K562 (cell line): ENCODE results near the gene HOXA9. TPM values are rescaled to one million over a fixed set of nuclear protein-coding genes. Genes with fewer than 3 reads are reported as not detected.

ENCODE experiments used
- ATAC-seq: fragments of 200-7000 bp; cut with Tn5 transposase; 3 replicates; pipeline ENCODE4 v1.9.1; 2020; ENCODE audit warnings: moderate library complexity
- Bru-seq: library from RNA; stranded (reverse); fragments of 400-500 nt; gene quantifications from one replicate; lab custom pipeline; 2021; lab: Mats Ljungman, UMichigan
- BruChase-seq, 2 experiments: library from RNA; stranded (reverse); fragments of 400-500 nt; gene quantifications; one replicate each; lab custom pipeline; 2021; lab: Mats Ljungman, UMichigan
- BruUV-seq: library from RNA; stranded (reverse); fragments of 400-500 nt; replicated peaks from 2 replicates; lab custom pipeline; 2021; lab: Mats Ljungman, UMichigan
- CTCF ChIA-PET: fragments of 300-600 bp; formaldehyde crosslinking; extraction: SDS; loops from one replicate; lab custom pipeline; 2021; ENCODE audit warnings: low intra/inter-chr PET ratio; lab: Yijun Ruan, JAX
- POLR2A ChIA-PET: fragments of 300-600, 350-650 bp; sonication (Branson Sonifier 250); formaldehyde crosslinking; extraction: SDS; loops from one replicate; lab custom pipeline; 2021; ENCODE audit warnings: antibody characterized with exemption, inconsistent platforms; lab: Yijun Ruan, JAX
- DNase-seq, 4 experiments: peaks; one replicate each; pipeline versions ENCODE4 v3.0.0 to v3.0.0-alpha.2; 2011 to 2018; ENCODE audit warnings: low spot score in 3 of 4, mixed read lengths in 3 of 4; ENCODE audit errors: extremely low read depth in 1 of 4
- FAIRE-seq: peaks from 2 replicates; lab custom pipeline; 2011; peaks lifted over from hg19 to GRCh38; lab: Jason Lieb, UNC
- H2AFZ ChIP-seq: 2 replicates; pipeline ENCODE4 v1.6.0; 2011; ENCODE audit warnings: low read depth, low read length, control low read depth, inconsistent platforms
- H3K27ac ChIP-seq: fragments of 200-600 bp; 3 replicates; pipeline ENCODE4 v1.8.0; 2011; ENCODE audit warnings: low read depth, mild to moderate bottlenecking, control low read depth, inconsistent platforms, low read length, moderate library complexity, mixed read lengths; ENCODE audit errors: extremely low read depth
- H3K27me3 ChIP-seq, 2 experiments: fragments of 300-600 bp in 1 of 2; 2 replicates in 1 of 2; 3 replicates in 1 of 2; pipeline versions ENCODE4 v1.6.0 to v1.8.0; 2011; ENCODE audit warnings: inconsistent platforms in 2 of 2, low read length in 2 of 2, mild to moderate bottlenecking in 1 of 2, mixed read lengths in 1 of 2, moderate library complexity in 1 of 2; ENCODE audit not compliant: control insufficient read depth in 2 of 2, insufficient read depth in 2 of 2
- H3K36me3 ChIP-seq: fragments of 300-600 bp; 3 replicates; pipeline ENCODE4 v1.8.0; 2011; ENCODE audit warnings: mild to moderate bottlenecking, low read length, inconsistent platforms; ENCODE audit not compliant: control insufficient read depth, insufficient read depth
- H3K4me1 ChIP-seq, 2 experiments: fragments of 200-600 bp in 1 of 2; replicated peaks in 1 of 2; 2 replicates in 1 of 2; 3 replicates in 1 of 2; pipeline versions ENCODE4 v1.5.1 to v1.8.0; 2011; ENCODE audit warnings: inconsistent platforms in 2 of 2, low read length in 2 of 2, mild to moderate bottlenecking in 1 of 2, mixed read lengths in 1 of 2, moderate library complexity in 1 of 2; ENCODE audit not compliant: control insufficient read depth in 2 of 2, insufficient read depth in 2 of 2
- H3K4me2 ChIP-seq: 2 replicates; pipeline ENCODE4 v1.6.1; 2011; ENCODE audit warnings: low read length, control low read depth, inconsistent platforms, mixed read lengths; ENCODE audit not compliant: insufficient read depth
- H3K4me3 ChIP-seq: fragments of 200-600 bp; sonication (generic), shearing (Covaris generic); 2 replicates; pipeline ENCODE4 v1.5.1; 2016; ENCODE audit warnings: control low read depth, inconsistent platforms
- H3K79me2 ChIP-seq: fragments of 200-600 bp; 3 replicates; pipeline ENCODE4 v1.8.0; 2011; ENCODE audit warnings: low read length, inconsistent platforms; ENCODE audit not compliant: control insufficient read depth, insufficient read depth
- H3K9ac ChIP-seq, 2 experiments: 2 replicates each; pipeline versions ENCODE4 v1.6.0 to v1.6.1; 2011; ENCODE audit warnings: low read depth in 2 of 2, low read length in 2 of 2, control low read depth in 1 of 2, inconsistent platforms in 1 of 2, mild to moderate bottlenecking in 1 of 2, mixed read lengths in 1 of 2; ENCODE audit not compliant: insufficient read depth in 1 of 2
- H3K9me1 ChIP-seq: one replicate; pipeline ENCODE4 v1.6.0; 2011; ENCODE audit warnings: inconsistent platforms, mild to moderate bottlenecking, low read length, moderate library complexity; ENCODE audit not compliant: control insufficient read depth, insufficient read depth
- H3K9me3 ChIP-seq: replicated peaks from 2 replicates; pipeline ENCODE4 v1.5.1; 2011; ENCODE audit warnings: low read depth, low read length, inconsistent platforms; ENCODE audit not compliant: control insufficient read depth, insufficient read depth
- H4K20me1 ChIP-seq: replicated peaks from 2 replicates; pipeline ENCODE4 v1.6.1; 2011; ENCODE audit warnings: low read length, inconsistent platforms, mixed read lengths; ENCODE audit not compliant: control insufficient read depth, insufficient read depth
- ASH1L ChIP-seq: fragments of 450-650 bp; IDR thresholded peaks from 2 replicates; pipeline ENCODE4 v1.6.1; 2018; ENCODE audit warnings: borderline replicate concordance, mild to moderate bottlenecking, low read depth; ENCODE audit not compliant: partially characterized antibody
- ELF2 ChIP-seq: fragments of 250-450 bp; sonication (Bioruptor Pico); IDR thresholded peaks from 2 replicates; pipeline ENCODE4 v1.5.0; 2021; ENCODE audit warnings: mild to moderate bottlenecking
- SIN3A ChIP-seq, 2 experiments: fragments of 150-350 bp in 1 of 2; IDR thresholded peaks; 2 replicates each; pipeline ENCODE4 v1.6.1; 2011 to 2016; ENCODE audit warnings: borderline replicate concordance in 2 of 2, low read depth in 2 of 2, low read length in 2 of 2, mild to moderate bottlenecking in 2 of 2, moderate library complexity in 2 of 2; ENCODE audit not compliant: control insufficient read depth in 1 of 2
- SIN3B ChIP-seq: fragments of 450-650 bp; IDR thresholded peaks from 2 replicates; pipeline ENCODE4 v1.6.1; 2017; ENCODE audit warnings: low read depth, mild to moderate bottlenecking, moderate library complexity
- SMAD3 ChIP-seq: fragments of 450-650 bp; formaldehyde crosslinking; conservative IDR thresholded peaks from 2 replicates; pipeline ENCODE4 v1.4.0; 2020; ENCODE audit warnings: mild to moderate bottlenecking
- ZNF253 ChIP-seq: fragments of 250-450 bp; sonication (Bioruptor Pico); conservative IDR thresholded peaks from 2 replicates; pipeline ENCODE4 v1.6.1; 2021; ENCODE audit warnings: mild to moderate bottlenecking
- WGBS: fragments of 100-300 bp; shearing (Covaris generic); methylation state at CpG from one replicate; pipeline ENCODE4 v1.1.6; 2016; ENCODE audit warnings: low coverage, mixed read lengths; ENCODE audit not compliant: insufficient coverage; ENCODE audit errors: missing lambda C conversion rate; 5-methylcytosine and 5-hydroxymethylcytosine counted together
- in situ Hi-C: fragments of 300-500 bp; cut with MboI; formaldehyde crosslinking; loops from 4 replicates; pipeline ENCODE4 v1.15.0; 2018; ENCODE audit warnings: inconsistent platforms, mixed read lengths
- intact Hi-C: fragments of 100-400 bp; cut with micrococcal nuclease; formaldehyde crosslinking; loops from 2 replicates; pipeline ENCODE4 v1.14.2; 2022
- long read RNA-seq, 3 experiments: library from polyadenylated mRNA in 2 of 3; library from RNA in 1 of 3; unstranded in 2 of 3; stranded (forward) in 1 of 3; transcript quantifications; one replicate each; pipeline ENCODE4 v2.0.0, GENCODE V29; 2019 to 2022
- polyA minus RNA-seq, 3 experiments: library from RNA; depleted of rRNA, polyadenylated mRNA; stranded (reverse); fragments of >200 nt; gene quantifications; 2 replicates each; pipeline ENCODE4 v1.2.3, GENCODE V29; 2011
- polyA plus RNA-seq, 8 experiments: library from polyadenylated mRNA; depleted of rRNA in 4 of 8; stranded (reverse) in 5 of 8; unstranded in 3 of 8; fragments of >200 nt; fragmentation: Nextera tagmentation in 2 of 8; fragmentation: Illumina TruSeq in 1 of 8; extraction: Ambion mirVana in 2 of 8; extraction: Trizol in 1 of 8; gene quantifications; 2 replicates each; pipeline versions ENCODE4 v1.2.1 to v1.2.3, GENCODE V29; 2011 to 2014; ENCODE audit warnings: inconsistent platforms in 1 of 8, missing spikeins in 1 of 8
- total RNA-seq, 7 experiments: library from RNA; depleted of rRNA in 6 of 7; stranded (reverse); fragments of >200 nt in 6 of 7; fragmentation: Illumina TruSeq in 2 of 7; extraction: Trizol in 2 of 7; gene quantifications; 2 replicates each; pipeline versions ENCODE4 v1.2.1 to v1.2.3, GENCODE V29; 2011 to 2021; ENCODE audit warnings: low replicate concordance in 1 of 7
- TF ChIP-seq, protein P1 (sequence below): sonication (generic); formaldehyde crosslinking; IDR thresholded peaks from 2 replicates; pipeline ENCODE4 v1.8.1; 2023; ENCODE audit warnings: mild to moderate bottlenecking, missing genetic modification reagents
- TF ChIP-seq, protein P2 (sequence below): fragments of 450-650 bp; IDR thresholded peaks from 2 replicates; pipeline ENCODE4 v1.6.1; 2016; ENCODE audit warnings: low read depth, mild to moderate bottlenecking, moderate library complexity
- TF ChIP-seq, protein P3 (sequence below): fragments of 250-450 bp; sonication (Bioruptor Pico); IDR thresholded peaks from 2 replicates; pipeline ENCODE4 v1.8.0; 2021; ENCODE audit warnings: moderate library complexity, mild to moderate bottlenecking, inconsistent platforms

Gene HOXA9
- not detected in 2 replicates for total RNA-seq (2011; cell fraction: chromatin; rRNA removed; ENCODE audit: low replicate concordance)
- not detected in 2 replicates for total RNA-seq (2011; cell fraction: nucleolus; rRNA removed)
- total RNA-seq (2011; cell fraction: nucleoplasm; rRNA removed), result not detected in 2 replicates
- total RNA-seq (2014; rRNA removed) (not detected in 2 replicates), total RNA-seq (2014; rRNA removed; fragmentation: Illumina TruSeq; extraction: Trizol) (not detected in 2 replicates), total RNA-seq (2015; rRNA removed; fragmentation: Illumina TruSeq; extraction: Trizol) (not detected in 2 replicates), total RNA-seq (2021) (not detected in 2 replicates), polyA plus RNA-seq (2011; rRNA removed) (not detected in 2 replicates), polyA plus RNA-seq (2014; fragmentation: Illumina TruSeq; extraction: Trizol) (not detected in 2 replicates), polyA plus RNA-seq (2014; fragmentation: Nextera tagmentation; extraction: Ambion mirVana) (not detected), polyA plus RNA-seq (2014; rRNA removed) (not detected in 2 replicates), polyA minus RNA-seq (2011; rRNA and poly(A)+ RNA removed) (not detected in 2 replicates), Bru-seq, nascent RNA (percentile 31 among the genes with signal in this experiment), BruChase-seq, experiment 1, labeled RNA remaining after a 2-hour chase (percentile 8 among the genes with signal in this experiment), BruChase-seq, experiment 2, labeled RNA remaining after a 6-hour chase (percentile 30 among the genes with signal in this experiment)
- polyA plus RNA-seq (2011; cell fraction: cytosol; rRNA removed), result not detected in 2 replicates
- not detected in 2 replicates for polyA plus RNA-seq (2011; cell fraction: nucleus; rRNA removed)
- polyA plus RNA-seq (2012), result not detected in 2 replicates
- polyA minus RNA-seq (2011; cell fraction: cytosol; rRNA and poly(A)+ RNA removed), result not detected in 2 replicates
- polyA minus RNA-seq (2011; cell fraction: nucleus; rRNA and poly(A)+ RNA removed), result not detected in 2 replicates
- long read RNA-seq, experiment 1, result 0 reads
- long read RNA-seq, experiment 2, result 0 reads
- long read RNA-seq, experiment 3, result 0 reads

DNA sequence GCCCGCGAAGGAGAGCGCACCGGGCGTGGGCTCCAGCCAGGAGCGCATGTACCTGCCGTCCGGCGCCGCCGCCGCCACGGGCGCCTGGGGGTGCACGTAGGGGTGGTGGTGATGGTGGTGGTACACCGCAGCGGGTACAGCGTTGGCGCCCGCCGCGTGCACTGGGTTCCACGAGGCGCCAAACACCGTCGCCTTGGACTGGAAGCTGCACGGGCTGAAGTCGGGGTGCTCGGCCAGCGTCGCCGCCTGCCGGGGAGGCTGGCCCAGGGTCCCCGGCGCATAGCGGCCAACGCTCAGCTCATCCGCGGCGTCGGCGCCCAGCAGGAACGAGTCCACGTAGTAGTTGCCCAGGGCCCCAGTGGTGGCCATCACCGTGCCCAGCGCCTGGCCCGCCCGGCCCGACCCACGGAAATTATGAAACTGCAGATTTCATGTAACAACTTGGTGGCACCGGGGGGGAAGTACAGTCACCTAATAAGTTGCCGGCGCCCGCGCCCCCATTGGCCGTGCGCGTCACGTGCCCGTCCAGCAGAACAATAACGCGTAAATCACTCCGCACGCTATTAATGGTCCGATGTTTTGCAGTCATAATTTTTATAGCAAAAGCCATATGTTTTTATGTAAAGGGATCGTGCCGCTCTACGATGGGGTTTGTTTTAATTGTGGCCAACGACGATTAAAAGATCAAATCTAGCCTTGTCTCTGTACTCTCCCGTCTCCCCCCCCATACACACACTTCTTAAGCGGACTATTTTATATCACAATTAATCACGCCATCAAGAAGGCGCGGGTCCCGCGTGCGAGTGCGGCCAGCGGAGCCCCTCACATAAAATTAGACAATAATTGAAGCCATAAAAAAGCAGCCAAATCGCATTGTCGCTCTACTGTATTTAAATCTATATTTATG is at the start of gene HOXA9:
Gene HOXA9, minus strand, starts transcription at position 449 of the 907 bp plus-strand sequence. Its CDS starts 80 bp downstream, at position 369.
- no TSS peak for BruUV-seq
- TF ChIP-seq SIN3A (IDR thresholded peaks at IDR 0.05; ENCODE audit: borderline replicate concordance in 2 of 2, control insufficient read depth in 1 of 2, low read depth in 2 of 2, low read length in 2 of 2), result no peak
- TF ChIP-seq, protein P1, sequence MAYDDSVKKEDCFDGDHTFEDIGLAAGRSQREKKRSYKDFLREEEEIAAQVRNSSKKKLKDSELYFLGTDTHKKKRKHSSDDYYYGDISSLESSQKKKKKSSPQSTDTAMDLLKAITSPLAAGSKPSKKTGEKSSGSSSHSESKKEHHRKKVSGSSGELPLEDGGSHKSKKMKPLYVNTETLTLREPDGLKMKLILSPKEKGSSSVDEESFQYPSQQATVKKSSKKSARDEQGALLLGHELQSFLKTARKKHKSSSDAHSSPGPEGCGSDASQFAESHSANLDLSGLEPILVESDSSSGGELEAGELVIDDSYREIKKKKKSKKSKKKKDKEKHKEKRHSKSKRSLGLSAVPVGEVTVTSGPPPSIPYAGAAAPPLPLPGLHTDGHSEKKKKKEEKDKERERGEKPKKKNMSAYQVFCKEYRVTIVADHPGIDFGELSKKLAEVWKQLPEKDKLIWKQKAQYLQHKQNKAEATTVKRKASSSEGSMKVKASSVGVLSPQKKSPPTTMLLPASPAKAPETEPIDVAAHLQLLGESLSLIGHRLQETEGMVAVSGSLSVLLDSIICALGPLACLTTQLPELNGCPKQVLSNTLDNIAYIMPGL (CRISPR knock-in tag), result no peak
- no peak for TF ChIP-seq SMAD3 (CRISPR knock-in tag)
- no peak for TF ChIP-seq ELF2
- TF ChIP-seq, protein P2, sequence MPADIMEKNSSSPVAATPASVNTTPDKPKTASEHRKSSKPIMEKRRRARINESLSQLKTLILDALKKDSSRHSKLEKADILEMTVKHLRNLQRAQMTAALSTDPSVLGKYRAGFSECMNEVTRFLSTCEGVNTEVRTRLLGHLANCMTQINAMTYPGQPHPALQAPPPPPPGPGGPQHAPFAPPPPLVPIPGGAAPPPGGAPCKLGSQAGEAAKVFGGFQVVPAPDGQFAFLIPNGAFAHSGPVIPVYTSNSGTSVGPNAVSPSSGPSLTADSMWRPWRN, result no peak
- TF ChIP-seq ASH1L, result no peak
- TF ChIP-seq SIN3B, result no peak
- TF ChIP-seq ZNF253, result no peak
- TF ChIP-seq, protein P3, sequence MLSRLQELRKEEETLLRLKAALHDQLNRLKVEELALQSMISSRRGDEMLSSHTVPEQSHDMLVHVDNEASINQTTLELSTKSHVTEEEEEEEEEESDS (CRISPR knock-in tag), result no peak
- TF ChIP-seq, all 486 proteins: peak for 0
- no peak for FAIRE-seq
- intact Hi-C loops (no loop called here), in situ Hi-C loops (loop anchor here (5.0 to 25.0 kb wide), 4 partner anchors 653 to 1278 kb away; no protein-coding TSS in a partner anchor)
- no peak within 1 kb of the TSS for H3K27ac ChIP-seq
- no peaks in the 10 kb centered on the region for H3K9me3 ChIP-seq
- no peaks in the 10 kb centered on the region for H3K9me1 ChIP-seq
- WGBS, result 66% methylated on average over 64 of the region's 82 CpGs
- H3K4me2 ChIP-seq, result peak within 1 kb of the TSS; percentile 11; the same call in 1 of the 2 replicates
- H3K4me1 ChIP-seq, result peaks cover 0 to 22% of the 10 kb centered on the region in 2 experiments; a peak in 2 of 5 replicates
- H2AFZ ChIP-seq, result no peak within 1 kb of the TSS
- ATAC-seq, result no peak
- H4K20me1 ChIP-seq, result no peaks in the 10 kb centered on the region
- POLR2A ChIA-PET, result no interaction called here
- H3K9ac ChIP-seq, result no peak within 1 kb of the TSS
- no peak for DNase-seq
- H3K36me3 ChIP-seq, result no peaks in the 10 kb centered on the region
- H3K27me3 ChIP-seq, result peaks cover 37 to 74% of the 10 kb centered on the region in 2 experiments
- H3K79me2 ChIP-seq, result no peaks in the 10 kb centered on the region
- CTCF ChIA-PET, result interaction anchor here (0.7 kb wide), 1 partner anchor 1272 kb away, joined by 3 read pairs; no protein-coding TSS in a partner anchor
- no peak within 1 kb of the TSS for H3K4me3 ChIP-seq
